HepG2 (cell line): ENCODE results near the gene AATF. TPM values are rescaled to one million over a fixed set of nuclear protein-coding genes. Genes with fewer than 3 reads are reported as not detected.
A peak's percentile ranks its signal among the peaks of the same experiment; 100 is the strongest.

Experiments used
- AKAP8 ChIP-seq: sonication (generic); formaldehyde crosslinking; IDR thresholded peaks from 2 replicates; pipeline ENCODE4 v1.5.1; 2020; ENCODE audit warnings: mild to moderate bottlenecking, missing genetic modification reagents
- BATF2 ChIP-seq: sonication (generic); formaldehyde crosslinking; IDR thresholded peaks from 2 replicates; pipeline ENCODE4 v1.8.0; 2022; ENCODE audit warnings: mild to moderate bottlenecking, missing genetic modification reagents, moderate library complexity
- BRCA1 ChIP-seq: sonication (generic); formaldehyde crosslinking; IDR thresholded peaks from 2 replicates; pipeline ENCODE4 v1.4.0; 2020; ENCODE audit warnings: missing genetic modification reagents
- FOXC1 ChIP-seq: sonication (generic); formaldehyde crosslinking; IDR thresholded peaks from 2 replicates; pipeline ENCODE4 v1.8.0; 2022; ENCODE audit warnings: mild to moderate bottlenecking, missing genetic modification reagents, borderline replicate concordance
- HOMEZ ChIP-seq: IDR thresholded peaks from 2 replicates; pipeline ENCODE4 v1.6.1; 2016; ENCODE audit warnings: low read depth
- HOXA5 ChIP-seq: sonication (generic); formaldehyde crosslinking; IDR thresholded peaks from 2 replicates; pipeline ENCODE4 v1.4.0; 2020; ENCODE audit warnings: missing genetic modification reagents
- NCOR1 ChIP-seq: fragments of 200-600 bp; sonication (generic); IDR thresholded peaks from 2 replicates; pipeline ENCODE4 v1.7.0; 2017; ENCODE audit warnings: antibody characterized with exemption, low read length, borderline replicate concordance
- PAWR ChIP-seq: sonication (generic); formaldehyde crosslinking; IDR thresholded peaks from 2 replicates; pipeline ENCODE4 v1.4.0; 2020; ENCODE audit warnings: missing genetic modification reagents, mild to moderate bottlenecking, borderline replicate concordance
- PCBP2 ChIP-seq: fragments of 200-400 bp; formaldehyde crosslinking; optimal IDR thresholded peaks from 2 replicates; pipeline ENCODE3; 2018; ENCODE audit warnings: low read length, low read depth; ENCODE audit not compliant: poor library complexity, severe bottlenecking
- PITX1 ChIP-seq: sonication (generic); formaldehyde crosslinking; IDR thresholded peaks from 2 replicates; pipeline ENCODE4 v1.5.1; 2020; ENCODE audit warnings: mild to moderate bottlenecking, missing genetic modification reagents
- RFXANK ChIP-seq: IDR thresholded peaks from 2 replicates; pipeline ENCODE4 v1.6.1; 2016
- STAG1 ChIP-seq: sonication (generic); formaldehyde crosslinking; IDR thresholded peaks from 2 replicates; pipeline ENCODE4 v1.4.0; 2020; ENCODE audit warnings: missing genetic modification reagents
- TBP ChIP-seq: sonication (generic); formaldehyde crosslinking; IDR thresholded peaks from 2 replicates; pipeline ENCODE4 v1.5.0; 2020; ENCODE audit warnings: missing genetic modification reagents
- TCF12 ChIP-seq, 2 experiments: fragments of 450-650 bp in 1 of 2; sonication (generic) in 1 of 2; formaldehyde crosslinking in 1 of 2; IDR thresholded peaks; 2 replicates each; pipeline versions ENCODE4 v1.6.1 to v1.8.0; 2017 to 2022; ENCODE audit warnings: antibody characterized with exemption in 1 of 2, mild to moderate bottlenecking in 1 of 2, missing genetic modification reagents in 1 of 2, moderate library complexity in 1 of 2
- ZFP41 ChIP-seq: sonication (generic); formaldehyde crosslinking; IDR thresholded peaks from 2 replicates; pipeline ENCODE4 v1.4.0; 2020; ENCODE audit warnings: mild to moderate bottlenecking, missing genetic modification reagents, borderline replicate concordance
- ZNF12 ChIP-seq: sonication (generic); formaldehyde crosslinking; IDR thresholded peaks from 2 replicates; pipeline ENCODE4 v1.5.0; 2020; ENCODE audit warnings: missing genetic modification reagents
- ZNF224 ChIP-seq: sonication (generic); formaldehyde crosslinking; IDR thresholded peaks from 2 replicates; pipeline ENCODE4 v1.5.0; 2020; ENCODE audit warnings: mild to moderate bottlenecking, missing genetic modification reagents
- ZNF710 ChIP-seq: sonication (generic); formaldehyde crosslinking; IDR thresholded peaks from 2 replicates; pipeline ENCODE4 v1.5.0; 2020; ENCODE audit warnings: mild to moderate bottlenecking, missing genetic modification reagents, borderline replicate concordance
- ZNF788 ChIP-seq: sonication (generic); formaldehyde crosslinking; IDR thresholded peaks from 2 replicates; pipeline ENCODE4 v1.5.0; 2020; ENCODE audit warnings: mild to moderate bottlenecking, missing genetic modification reagents, borderline replicate concordance
- ZSCAN5A ChIP-seq: sonication (generic); formaldehyde crosslinking; IDR thresholded peaks from 2 replicates; pipeline ENCODE4 v1.8.0; 2022; ENCODE audit warnings: mild to moderate bottlenecking, missing genetic modification reagents, borderline replicate concordance
- polyA plus RNA-seq, 8 experiments: library from polyadenylated mRNA; depleted of rRNA in 3 of 8; stranded (reverse) in 7 of 8; unstranded in 1 of 8; fragments of >200 nt; fragmentation: Illumina TruSeq in 4 of 8; extraction: Trizol in 4 of 8; gene quantifications; 2 replicates each; pipeline versions ENCODE4 v1.2.1 to v1.2.3, GENCODE V29; 2011 to 2016; ENCODE audit warnings: low read depth in 4 of 8, missing spikeins in 1 of 8, mixed read lengths in 1 of 8; ENCODE audit not compliant: insufficient read depth in 1 of 8
- total RNA-seq, 5 experiments: library from RNA; depleted of rRNA; stranded (reverse); fragments of >200 nt; fragmentation: Illumina TruSeq; extraction: Trizol; gene quantifications; 2 replicates each; pipeline ENCODE4 v1.2.3, GENCODE V29; 2016; ENCODE audit warnings: low read depth in 1 of 5

Gene AATF
- total and polyA plus RNA-seq, 2 of the 13 experiments (the other 11 are each of a cell fraction or from before 2014, with no cell fraction given) = 9.1 to 53.3 TPM

- TF ChIP-seq HOMEZ (CRISPR knock-in tag) = no peak
- no peak for TF ChIP-seq TCF12 (IDR thresholded peaks at IDR 0.05)
- TF ChIP-seq TCF12 (CRISPR knock-in tag; IDR thresholded peaks at IDR 0.05) = no peak
- peak; percentile 94; the same call in 1 of the 2 replicates for TF ChIP-seq AKAP8 (CRISPR knock-in tag)
- peak; percentile 71 for TF ChIP-seq ZNF12 (CRISPR knock-in tag)
- TF ChIP-seq PCBP2 = no peak
- TF ChIP-seq NCOR1 = no peak; the same call in 1 of the 2 replicates
- peak; percentile 98 for TF ChIP-seq ZNF788 (CRISPR knock-in tag)
- 0 out of 2 replicates have a peak, but pooled peaks have one; percentile 42 for TF ChIP-seq PAWR (CRISPR knock-in tag)
- peak; percentile 98 for TF ChIP-seq ZFP41 (CRISPR knock-in tag)
- peak; percentile 98 for TF ChIP-seq BRCA1 (CRISPR knock-in tag)
- TF ChIP-seq RFXANK = 0 out of 2 replicates have a peak, but pooled peaks have one; percentile 32
- peak; percentile 100 for TF ChIP-seq ZNF224 (CRISPR knock-in tag)
- no peak for TF ChIP-seq TBP (CRISPR knock-in tag)
- peak; percentile 99 for TF ChIP-seq BATF2 (CRISPR knock-in tag)
- TF ChIP-seq HOXA5 = peak; percentile 96
- TF ChIP-seq ZSCAN5A (CRISPR knock-in tag) = peak; percentile 92
- TF ChIP-seq PITX1 (CRISPR knock-in tag) = peak; percentile 95
- peak; percentile 46; the same call in 1 of the 2 replicates for TF ChIP-seq ZNF710
- peak; percentile 100 for TF ChIP-seq FOXC1
- peak; percentile 17; the same call in 1 of the 2 replicates for TF ChIP-seq STAG1 (CRISPR knock-in tag)
Measured at GRCh38 chr17:36948717-36949460, at the start of gene AATF (continued).
